M059J (cell line): ENCODE data around the gene GABBR2. TPM values are rescaled to one million over a fixed set of nuclear protein-coding genes. Genes with fewer than 3 reads are reported as not detected.
"Not testable (repeated sequence)": the region's sequence is repeated elsewhere in the genome, so short reads cannot be mapped to it uniquely, and the experiment has no call there.

Source experiments
- DNase-seq: peaks from one replicate; pipeline ENCODE4 v3.0.0-alpha.2; 2012; ENCODE audit warnings: low read depth
- total RNA-seq: library from RNA; depleted of rRNA; stranded (reverse); fragments of >200 nt; shearing (Covaris generic); gene quantifications from 2 replicates; pipeline ENCODE4 v1.2.3, GENCODE V29; 2014

GABBR2 gene
- total RNA-seq, 1 experiment from 2014 or later = not detected

DNA sequence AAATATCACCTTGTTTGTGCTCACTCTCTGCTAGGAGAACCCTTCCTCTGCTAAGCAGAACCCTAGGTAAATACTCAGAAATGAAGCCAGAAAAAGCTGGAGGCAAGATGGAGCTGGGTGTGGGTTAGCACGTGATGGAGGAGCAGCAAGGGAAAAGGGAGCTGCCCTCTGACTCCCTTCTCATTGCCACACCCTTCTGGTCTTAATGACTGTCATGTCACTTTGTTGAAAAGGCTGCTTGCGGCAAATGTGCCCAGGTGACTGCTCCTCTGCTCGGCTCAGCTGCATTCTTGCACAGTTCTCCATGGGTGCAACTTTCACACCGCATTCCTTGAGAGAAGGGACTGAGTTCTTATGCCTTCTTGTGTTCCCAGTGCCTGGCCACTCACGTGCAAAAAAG, 416.9 kb downstream of the GABBR2 start:
- no peak for DNase-seq

DNA sequence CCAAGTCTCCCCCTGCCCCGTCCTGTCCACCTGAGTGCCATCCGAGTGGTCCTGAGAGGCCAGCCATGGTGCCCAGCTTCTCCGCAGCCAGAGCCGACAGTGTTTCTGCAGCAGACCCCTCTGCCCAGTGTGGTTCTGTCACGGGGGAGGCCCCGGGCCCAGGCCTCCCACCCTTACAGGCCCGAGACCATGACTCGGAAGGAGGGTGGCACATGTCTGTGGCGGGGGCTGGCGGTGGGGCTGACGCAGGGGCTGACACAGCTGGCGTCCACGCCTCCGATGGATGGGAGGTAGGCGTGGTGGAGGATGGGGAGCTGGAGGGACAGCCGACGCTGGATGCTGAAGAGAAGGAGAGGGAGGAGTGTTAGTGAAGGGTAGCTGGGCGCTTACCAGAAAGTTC, 418.3 kb downstream of the GABBR2 start:
- no peak for DNase-seq

DNA sequence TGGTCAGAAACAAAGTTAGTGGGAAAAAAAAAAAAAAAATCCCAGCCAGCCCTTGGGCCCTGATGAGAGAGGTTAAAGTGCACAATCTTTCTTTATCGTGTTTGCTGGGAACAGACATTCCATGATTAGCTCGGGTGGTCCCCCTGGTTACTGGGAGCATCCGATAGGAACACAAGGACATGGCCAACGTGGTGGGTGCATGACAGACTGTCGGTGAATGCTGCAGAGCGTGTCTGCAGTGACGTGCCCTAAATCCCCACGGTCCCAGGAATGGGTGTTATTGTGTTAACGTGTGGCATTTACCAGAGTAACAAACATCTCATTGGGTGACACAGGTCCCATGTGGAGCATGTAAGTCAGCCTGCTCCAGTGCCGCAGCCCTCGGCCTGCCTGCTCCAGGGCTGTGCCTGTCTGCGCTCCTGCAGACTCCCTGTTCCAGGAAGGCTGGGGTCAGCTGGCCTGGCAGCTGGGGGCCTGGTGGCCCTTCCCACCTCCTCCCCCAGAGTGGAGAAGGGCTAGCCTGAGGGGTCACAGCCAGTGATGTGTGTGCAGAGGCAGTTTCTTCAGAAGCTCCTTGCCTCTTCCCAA, 419.0 kb downstream of the GABBR2 start:
- DNase-seq = no peak

DNA sequence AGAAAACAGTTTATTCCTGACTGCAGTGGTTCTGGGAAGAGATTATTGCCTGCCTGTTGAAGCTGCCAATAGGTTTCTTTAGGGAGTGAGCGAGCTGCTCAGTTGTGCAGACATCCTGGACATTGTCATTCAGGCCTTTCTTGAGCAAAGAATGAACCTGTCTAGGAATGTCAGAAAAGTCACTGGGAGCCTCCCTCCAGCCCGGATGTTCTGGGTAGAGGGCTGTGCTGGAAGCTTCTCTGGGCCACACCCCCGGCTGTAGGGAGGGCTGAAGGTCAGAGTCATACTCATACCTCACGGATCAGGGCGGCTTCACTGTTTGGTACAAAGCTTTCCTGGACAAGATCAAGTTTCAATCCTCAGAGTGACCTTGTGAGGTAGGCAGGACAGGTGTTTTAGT, 419.9 kb downstream of the GABBR2 start:
- DNase-seq = no peak

DNA sequence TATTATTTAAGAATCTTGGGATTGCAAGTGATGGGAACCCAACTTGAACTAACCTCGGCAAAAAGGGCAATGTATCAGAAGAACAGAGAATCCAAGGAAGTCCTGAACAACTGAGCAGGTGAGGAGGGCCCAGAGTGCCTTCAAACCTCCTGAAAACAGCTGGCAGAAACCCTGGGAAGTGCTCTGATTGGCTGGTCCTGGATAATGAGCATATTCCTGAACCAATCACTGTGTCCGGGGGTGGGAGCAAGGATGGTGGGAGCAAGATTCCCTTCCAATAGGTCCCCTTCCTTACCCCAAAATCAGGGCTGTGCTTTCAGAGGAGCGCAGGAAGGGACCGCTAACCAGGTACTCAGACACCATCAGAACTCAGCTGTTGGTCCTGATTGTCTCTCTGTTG, 421.4 kb downstream of the GABBR2 start:
- no peak for DNase-seq

DNA sequence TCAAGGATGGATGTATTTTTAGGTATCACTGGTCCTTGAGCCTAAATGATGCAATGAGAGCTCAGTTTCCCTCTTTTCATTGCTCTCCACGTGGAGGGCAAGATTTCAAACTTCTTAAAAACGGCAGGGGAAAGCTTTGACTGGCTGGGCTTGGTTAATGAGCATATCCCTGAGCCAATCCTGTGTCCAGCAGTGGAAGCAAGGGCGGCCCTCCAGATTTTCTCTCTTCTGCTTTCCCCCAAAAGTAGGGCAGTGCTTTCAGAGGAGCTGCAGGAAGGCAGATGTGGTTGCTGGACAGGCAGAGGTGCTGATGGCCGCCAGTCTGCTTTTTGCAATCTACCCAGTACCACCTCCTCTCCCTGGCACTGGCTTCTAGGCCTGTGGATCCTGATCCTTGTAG, 423.3 kb downstream of the GABBR2 start:
- no peak for DNase-seq

DNA sequence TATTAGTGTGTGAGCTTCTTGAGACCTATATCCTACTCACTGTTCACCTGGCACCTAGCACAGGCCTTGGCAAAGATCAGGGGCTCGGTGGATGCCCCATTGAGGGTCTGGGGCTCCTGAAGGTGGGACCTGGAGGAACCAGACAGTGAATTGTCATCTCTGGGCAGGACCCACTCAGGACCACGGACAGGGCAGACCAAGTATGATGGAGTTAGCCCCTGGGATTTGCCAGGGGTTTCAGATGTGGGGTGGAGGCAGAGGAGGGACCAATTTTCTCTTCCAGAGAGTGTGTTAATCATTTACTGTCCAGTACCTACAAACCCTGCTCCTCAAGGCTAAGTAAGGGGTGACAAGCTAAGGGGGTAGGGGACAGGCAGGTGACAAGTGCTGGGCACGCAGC, 424.0 kb downstream of the GABBR2 start:
- no peak for DNase-seq

DNA sequence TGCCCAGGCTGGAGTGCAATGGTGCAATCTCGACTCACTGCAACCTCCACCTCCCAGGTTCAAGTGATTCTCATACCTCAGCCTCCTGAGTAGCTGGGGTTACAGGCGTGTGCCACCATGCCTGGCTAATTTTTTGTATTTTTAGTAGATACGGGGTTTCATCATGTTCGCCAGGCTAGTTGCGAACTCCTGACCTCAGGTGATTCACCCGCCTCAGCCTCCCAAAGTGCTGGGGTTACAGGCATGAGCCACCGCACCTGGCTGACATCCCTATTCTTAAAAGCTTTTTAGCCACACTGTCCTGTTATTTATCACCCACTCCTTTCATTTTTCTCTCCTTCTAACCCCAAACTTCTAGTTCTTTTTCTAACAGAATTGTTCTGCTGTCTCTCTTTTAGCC, 425.6 kb downstream of the GABBR2 start:
- not testable (repeated sequence) for DNase-seq

DNA sequence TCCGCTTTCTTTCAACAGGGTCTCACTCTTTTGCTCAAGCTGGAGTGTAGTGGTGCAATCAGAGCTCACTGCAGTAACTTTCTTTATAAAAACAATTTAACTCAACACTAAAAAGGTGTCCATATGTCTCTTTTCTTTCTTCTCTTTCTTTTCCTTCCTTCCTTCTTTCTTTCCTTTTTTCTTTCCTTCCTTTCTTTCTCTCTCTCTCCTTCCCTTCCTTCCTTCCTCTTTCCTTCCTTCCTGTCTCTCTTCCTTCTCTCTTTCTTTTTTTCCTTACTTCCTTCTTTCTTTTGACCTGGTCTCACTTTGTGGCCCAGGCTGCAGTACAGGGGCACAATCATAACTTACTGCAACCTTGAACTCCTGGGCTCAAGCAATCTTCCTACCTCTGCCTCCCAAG, 427.5 kb downstream of the GABBR2 start:
- no peak for DNase-seq

DNA sequence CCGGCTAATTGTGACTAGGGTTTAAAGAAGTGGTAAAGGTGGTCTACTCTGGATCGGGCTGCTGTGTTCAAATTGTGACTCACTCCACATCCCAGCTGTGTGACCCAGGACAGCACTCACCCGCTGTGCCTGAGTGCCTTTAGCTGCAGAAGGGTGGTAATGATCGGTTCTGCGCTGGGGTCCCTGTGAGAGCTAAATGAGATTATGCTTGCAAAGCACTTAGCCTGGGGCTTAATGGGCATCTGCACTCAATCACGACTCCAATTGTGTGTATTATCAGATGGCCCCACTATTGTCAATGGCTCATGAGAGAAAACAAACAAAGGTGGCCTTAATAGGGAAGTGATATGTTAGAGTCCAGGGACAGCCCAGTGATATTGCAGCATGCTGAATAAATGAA, 428.2 kb downstream of the GABBR2 start:
- no peak for DNase-seq

DNA sequence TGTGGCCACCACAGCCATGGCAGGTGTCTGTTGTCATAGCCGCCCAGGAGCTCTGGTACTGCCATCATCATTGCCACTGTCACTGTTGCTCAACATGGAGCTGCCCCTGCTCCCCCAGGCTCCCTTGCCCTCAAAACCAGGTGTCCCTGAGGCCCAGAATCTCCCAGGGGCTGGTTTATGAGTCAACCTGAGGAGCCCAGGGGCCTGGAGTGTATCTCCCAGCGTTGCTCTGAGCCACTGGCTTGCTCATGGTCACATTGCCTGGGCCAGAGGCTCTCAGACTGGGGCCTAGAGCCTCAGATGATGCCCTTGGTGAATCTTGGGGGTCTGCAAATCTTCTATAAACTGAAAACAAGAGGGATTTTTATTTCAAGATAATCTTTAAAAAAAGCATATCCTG, 428.6 kb downstream of the GABBR2 start:
- DNase-seq = no peak

DNA sequence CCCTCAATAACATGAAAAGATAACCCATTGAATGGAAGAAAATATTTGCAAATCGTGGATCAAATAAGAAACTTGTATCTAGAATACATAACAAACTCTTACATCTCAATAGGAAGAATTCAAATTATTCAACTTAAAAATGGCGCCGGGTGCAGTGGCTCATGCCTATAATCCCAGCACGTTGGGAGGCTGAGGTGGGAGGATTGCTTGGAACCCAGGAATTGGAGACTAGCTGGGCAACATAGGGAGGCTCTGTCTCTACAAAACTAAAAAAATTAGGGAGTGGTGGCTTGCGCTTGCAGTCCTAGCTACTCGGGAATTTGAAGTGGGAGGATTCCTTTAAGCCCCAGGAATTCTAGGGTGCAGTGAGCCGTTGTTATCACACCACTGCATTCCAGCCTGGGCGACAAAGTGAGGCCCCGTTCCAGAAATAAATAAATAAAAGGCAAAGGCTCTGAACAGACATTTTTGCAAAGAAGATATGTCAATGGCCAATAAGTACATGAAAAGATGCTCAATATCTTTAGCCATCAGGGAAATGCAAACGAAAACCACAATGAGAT, 431.7 kb downstream of the GABBR2 start:
- no peak for DNase-seq

DNA sequence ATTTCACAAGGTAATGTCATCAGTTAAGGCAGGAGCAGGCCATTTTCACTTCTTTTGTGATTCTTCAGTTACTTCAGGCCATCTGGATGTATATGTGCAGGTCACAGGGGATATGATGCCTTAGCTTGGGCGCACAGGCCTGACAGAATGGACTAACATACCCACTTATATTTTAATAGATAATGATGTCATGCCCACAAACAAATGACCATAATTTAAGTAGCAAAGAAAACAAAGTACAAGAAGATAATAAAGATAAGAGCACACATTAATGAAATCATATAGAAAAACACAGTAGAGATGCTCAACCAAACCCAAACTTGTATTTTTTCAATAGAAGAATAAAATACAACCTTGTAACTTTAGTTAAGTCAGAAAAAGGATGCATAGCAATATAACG, 433.6 kb downstream of the GABBR2 start:
- no peak for DNase-seq

DNA sequence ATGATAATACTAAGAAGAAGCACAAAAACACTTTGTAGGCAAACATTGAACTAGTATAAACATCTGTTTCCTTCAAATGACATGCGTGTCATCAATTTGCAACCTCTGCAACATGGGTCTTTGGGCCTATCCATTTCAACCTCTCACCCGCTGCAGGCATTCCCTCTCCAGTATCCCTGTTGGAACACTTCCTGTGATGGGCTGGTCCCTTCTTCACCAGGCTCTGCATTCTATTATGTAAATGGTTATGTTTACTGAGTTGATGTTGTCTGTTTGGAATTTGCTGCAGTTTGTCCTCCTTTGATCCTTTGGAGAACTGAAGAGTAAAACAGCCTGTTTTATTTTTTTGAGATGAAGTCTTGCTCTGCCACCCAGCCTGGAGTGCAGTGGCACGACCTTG, 436.7 kb downstream of the GABBR2 start:
- no peak for DNase-seq

DNA sequence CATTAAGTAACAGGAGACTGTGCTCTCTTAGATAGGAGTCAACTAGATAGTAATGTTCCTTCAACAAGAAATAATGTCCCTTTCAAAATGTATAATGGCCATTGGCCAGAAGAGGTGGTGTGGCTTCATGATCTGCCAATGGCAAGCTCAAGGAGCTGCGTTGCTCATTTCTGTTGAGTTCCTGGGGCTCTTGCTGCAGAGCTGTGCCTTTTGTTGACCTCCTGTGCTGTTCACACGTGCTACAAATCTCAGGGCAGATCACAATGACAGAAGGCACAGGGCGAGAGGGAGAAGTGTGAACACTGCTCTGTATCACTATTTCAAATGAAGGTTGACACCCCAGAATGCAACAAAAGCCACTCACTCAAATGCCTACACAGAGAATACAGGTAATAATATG, 437.3 kb downstream of the GABBR2 start:
- no peak for DNase-seq

DNA sequence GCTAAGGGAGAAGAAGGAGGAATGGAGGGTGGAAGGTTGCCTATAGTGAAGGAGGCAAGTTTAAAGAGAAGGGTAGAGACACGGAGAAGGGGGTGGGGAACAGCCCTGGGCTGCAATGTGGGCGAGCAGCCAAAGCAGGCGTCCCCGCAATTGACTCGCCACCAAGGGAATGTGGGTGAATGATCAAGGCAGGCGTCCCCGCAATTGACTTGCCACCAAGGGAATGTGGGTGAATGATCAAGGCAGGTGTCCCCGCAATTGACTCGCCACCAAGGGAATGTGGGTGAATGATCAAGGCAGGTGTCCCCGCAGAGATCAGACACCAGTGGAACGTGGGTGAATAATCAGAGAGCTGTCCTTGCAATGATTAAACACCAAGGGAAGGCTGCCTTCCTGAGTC, 438.5 kb downstream of the GABBR2 start:
- DNase-seq = not testable (repeated sequence)

DNA sequence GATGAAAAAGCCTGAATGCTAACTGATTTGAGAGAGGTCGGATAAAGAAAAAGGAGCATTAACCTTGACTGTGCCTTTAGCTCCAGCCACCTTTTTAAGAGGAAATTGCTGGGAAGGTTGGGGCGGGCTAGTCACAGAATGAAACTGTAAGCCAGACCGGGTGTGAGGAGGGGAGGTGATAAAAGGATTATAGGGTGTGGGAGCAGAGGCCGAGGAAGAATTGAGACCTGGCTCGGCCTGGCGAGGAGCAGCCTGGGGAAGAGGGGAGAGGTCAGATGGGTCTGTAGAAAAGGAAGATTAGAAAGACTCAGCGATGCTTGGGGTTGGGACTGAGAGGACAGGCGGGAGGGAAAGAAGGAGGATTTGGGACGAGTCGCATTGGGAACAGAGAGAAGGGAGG, 439.1 kb downstream of the GABBR2 start:
- DNase-seq = not testable (repeated sequence)

DNA sequence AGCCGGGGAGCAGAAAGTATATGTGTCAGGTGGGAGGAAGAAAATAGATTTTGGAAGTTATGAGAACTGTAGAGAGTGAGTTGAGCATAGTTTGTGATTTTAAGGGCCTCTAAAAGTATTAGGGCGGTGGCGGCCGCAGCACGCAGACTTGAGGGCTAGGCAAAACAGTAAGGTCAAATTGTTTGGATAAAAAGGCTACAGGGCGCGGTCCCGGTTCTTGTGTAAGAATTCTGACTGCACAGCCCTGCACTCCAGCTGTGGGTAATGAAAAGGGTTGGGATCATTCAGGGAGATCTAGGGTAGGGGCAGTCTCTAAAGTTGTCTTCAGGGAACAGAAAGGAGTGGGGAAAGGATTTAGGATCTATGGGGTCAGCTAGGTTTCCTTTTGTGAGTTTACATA, 441.2 kb downstream of the GABBR2 start:
- DNase-seq = not testable (repeated sequence)

DNA sequence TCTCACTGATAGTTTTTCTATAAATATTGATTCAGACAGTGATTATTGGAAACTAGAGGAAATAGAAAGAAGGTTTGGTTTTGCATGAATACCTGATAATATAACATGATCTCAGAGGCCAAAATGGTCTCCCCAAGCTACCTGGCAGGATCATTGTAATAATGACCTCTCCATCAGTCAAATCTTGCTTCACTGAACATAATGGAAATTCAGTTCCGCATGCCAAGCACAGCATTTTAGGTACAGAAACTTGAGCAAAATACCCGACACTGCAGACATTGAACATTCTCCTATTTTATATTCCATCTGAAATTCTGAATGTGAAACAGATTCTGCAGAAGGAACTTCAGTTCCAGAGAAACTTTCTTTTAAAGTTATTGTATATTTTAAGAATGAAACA, 444.2 kb downstream of the GABBR2 start:
- no peak for DNase-seq

DNA sequence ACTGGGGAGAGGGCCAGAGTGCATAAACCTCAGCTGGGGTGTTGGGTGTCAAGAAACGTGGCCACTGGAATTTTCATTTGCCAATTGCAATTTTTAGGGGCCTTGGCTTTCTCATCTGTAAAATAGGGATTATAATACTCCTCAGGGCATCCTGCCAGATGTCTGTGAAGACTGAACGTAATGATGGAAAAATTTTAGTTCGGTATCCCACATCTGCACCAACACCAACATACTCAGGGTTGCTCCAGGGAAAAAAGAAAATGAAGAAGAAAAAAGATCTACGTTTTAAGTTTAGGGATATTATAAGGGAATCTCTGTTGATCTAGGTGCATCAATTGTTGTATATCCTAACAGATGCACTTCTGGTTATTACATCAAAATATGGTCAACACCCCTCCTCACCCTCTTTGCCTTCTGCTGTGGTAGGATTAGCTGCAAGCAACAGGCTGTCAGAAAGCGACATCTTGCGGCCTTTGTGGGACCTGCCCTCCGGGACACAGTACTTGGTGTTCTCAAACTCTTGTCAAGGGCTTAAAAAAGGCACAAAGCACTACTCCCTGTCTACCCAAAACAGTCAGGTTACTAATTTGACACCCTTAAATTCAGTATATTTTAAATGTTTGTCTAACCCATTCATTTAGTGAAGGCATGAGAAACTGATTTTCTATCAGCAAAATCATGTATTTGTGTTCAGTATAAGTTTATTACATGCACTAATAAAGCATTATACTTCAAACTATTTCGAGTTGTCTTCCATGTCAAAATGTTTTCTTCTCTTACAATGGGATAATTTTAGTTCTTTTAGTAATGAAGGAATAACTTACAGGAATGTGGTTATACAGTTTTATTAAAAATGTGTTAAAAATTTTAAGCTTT, 445.0 kb downstream of the GABBR2 start:
- DNase-seq = peak; percentile 77

DNA sequence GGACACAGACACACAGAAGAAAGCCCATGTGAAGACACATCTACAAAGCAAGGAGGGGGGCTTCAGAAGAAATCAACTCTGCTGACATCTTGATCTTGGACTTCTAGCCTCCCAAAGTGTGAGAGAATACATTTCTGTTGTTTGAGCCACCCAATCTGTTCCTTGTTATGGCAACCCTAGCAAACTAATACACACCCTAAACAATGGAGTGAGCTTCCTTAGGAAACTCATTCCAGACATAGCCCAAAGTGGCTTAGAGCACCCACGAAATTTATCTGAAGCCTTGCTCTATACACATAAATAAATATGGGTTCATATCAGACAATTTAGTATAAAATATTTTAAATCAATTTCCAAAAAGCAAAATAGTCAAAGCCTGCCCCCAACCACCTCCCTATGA, 445.7 kb downstream of the GABBR2 start:
- no peak for DNase-seq

DNA sequence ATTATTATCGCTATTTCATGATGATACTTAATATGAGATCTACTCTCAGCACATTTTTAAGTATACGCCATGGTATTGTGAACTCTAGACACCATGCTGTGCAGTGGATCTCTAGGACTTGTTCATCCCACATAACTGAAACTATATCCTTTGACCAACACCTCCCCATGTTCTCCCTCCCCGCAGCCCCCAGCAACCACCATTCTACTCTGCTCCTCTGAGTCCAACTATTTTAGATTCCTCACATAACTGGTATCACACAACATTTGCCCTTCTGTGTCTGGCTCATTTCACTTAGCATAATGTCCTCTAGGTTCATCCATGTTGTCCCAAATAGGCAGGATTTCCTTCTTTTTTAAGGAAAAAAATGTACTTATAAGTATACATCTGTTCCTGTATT, 446.7 kb downstream of the GABBR2 start:
- DNase-seq = no peak

DNA sequence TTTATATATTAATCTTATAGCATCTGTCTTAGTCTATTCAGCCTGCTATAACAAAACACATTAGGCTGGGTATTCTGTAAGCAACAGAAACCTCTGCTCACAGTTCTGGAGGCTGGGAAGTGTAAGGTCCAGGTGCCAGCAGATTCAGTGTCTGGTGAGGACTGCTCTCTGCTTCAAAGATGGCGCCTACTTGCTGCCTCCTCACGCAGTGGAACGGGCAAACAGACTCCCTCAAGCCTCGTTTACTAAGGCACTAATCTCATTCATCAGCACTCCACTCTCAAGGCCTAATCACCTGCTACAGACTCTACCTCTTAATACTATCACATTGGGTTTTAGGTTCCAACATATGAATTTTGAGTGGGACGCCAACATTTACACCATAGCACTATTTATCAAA, 448.1 kb downstream of the GABBR2 start:
- DNase-seq = no peak
